ENCODE data around the gene NUDT16. TPM values are rescaled to one million over a fixed set of nuclear protein-coding genes. Genes with fewer than 3 reads are reported as not detected.

Gene NUDT16
- total and polyA plus RNA-seq, 7 donors: 5.2 to 25.9 (median 10.9) TPM

GRCh38 chr3:131361464-131362421, 19.8 kb upstream of the NUDT16 start:
- Histone ChIP-seq H3K27ac (peak overlapping the region; percentile 39), H3K4me3 (peak overlapping the region; percentile 70), H3K9me3 (no peaks in the 10 kb centered on the region), H3K27me3 (ENCODE audit: insufficient read depth in 3 of 3, low read length in 2 of 3) (no peaks in the 10 kb centered on the region), H3K36me3 (ENCODE audit: insufficient read depth in 1 of 2, low read depth in 1 of 2) (no peaks in the 10 kb centered on the region), H3K4me1 (peaks cover 8% of the 10 kb centered on the region)
- intact Hi-C loops (cut with DNase I): no loop called here
- no peak for TF ChIP-seq CTCF (IDR thresholded peaks at IDR 0.05)
- DNase-seq (peak; percentile 81 to 88), ATAC-seq (peak; percentile 84 to 94 (median 92))
- WGBS, 3 donors: 9 to 10% (median 9%) methylated on average over 61 to 64 of the region's 64 CpGs

GRCh38 chr3:131363275-131363674, 18.3 kb upstream of the NUDT16 start:
- TF ChIP-seq CTCF (IDR thresholded peaks at IDR 0.05): no peak
- intact Hi-C loops (cut with DNase I): no loop called here
- WGBS, 3 donors: 64 to 87% (median 84%) methylated on average over 3 of the region's 3 CpGs
- Histone ChIP-seq H3K36me3 (ENCODE audit: insufficient read depth in 1 of 2, low read depth in 1 of 2) (no peaks in the 10 kb centered on the region), H3K27me3 (ENCODE audit: insufficient read depth in 3 of 3, low read length in 2 of 3) (no peaks in the 10 kb centered on the region), H3K9me3 (no peaks in the 10 kb centered on the region), H3K27ac (no peak overlapping the region), H3K4me1 (peaks cover 8% of the 10 kb centered on the region), H3K4me3 (no peak overlapping the region)
- no peak for DNase-seq
- ATAC-seq: no peak

GRCh38 chr3:131370935-131371687, 10.5 kb upstream of the NUDT16 start:
- no peaks in the 10 kb centered on the region for H3K27me3 ChIP-seq (ENCODE audit: insufficient read depth in 3 of 3, low read length in 2 of 3)
- no peak overlapping the region for H3K27ac ChIP-seq
- H3K4me3 ChIP-seq: no peak overlapping the region
- no peak for TF ChIP-seq CTCF (IDR thresholded peaks at IDR 0.05)
- DNase-seq (no peak), ATAC-seq (no peak)
- intact Hi-C loops (cut with DNase I): no loop called here
- H3K36me3 ChIP-seq (ENCODE audit: insufficient read depth in 1 of 2, low read depth in 1 of 2): peaks cover 0 to 42% of the 10 kb centered on the region in 2 donors
- 74 to 86% (median 76%) methylated on average over 10 of the region's 10 CpGs for WGBS, 3 donors
- no peaks in the 10 kb centered on the region for H3K9me3 ChIP-seq
- no peaks in the 10 kb centered on the region for H3K4me1 ChIP-seq

GRCh38 chr3:131371688-131372066, 9.9 kb upstream of the NUDT16 start:
- ATAC-seq: no peak
- H3K9me3 ChIP-seq: no peaks in the 10 kb centered on the region
- WGBS, 3 donors: 81 to 95% (median 91%) methylated on average over 2 of the region's 2 CpGs
- no peak overlapping the region for H3K27ac ChIP-seq
- H3K4me3 ChIP-seq: no peak overlapping the region
- intact Hi-C loops (cut with DNase I): no loop called here
- TF ChIP-seq CTCF (IDR thresholded peaks at IDR 0.05): no peak
- H3K27me3 ChIP-seq (ENCODE audit: insufficient read depth in 3 of 3, low read length in 2 of 3): no peaks in the 10 kb centered on the region
- peaks cover 0 to 44% of the 10 kb centered on the region in 2 donors for H3K36me3 ChIP-seq (ENCODE audit: insufficient read depth in 1 of 2, low read depth in 1 of 2)
- H3K4me1 ChIP-seq: no peaks in the 10 kb centered on the region
- no peak for DNase-seq
